ENCODE data around the gene FURIN. TPM values are rescaled to one million over a fixed set of nuclear protein-coding genes. Genes with fewer than 3 reads are reported as not detected.
A peak's percentile ranks its signal among the peaks of the same experiment; 100 is the strongest.

FURIN gene
- total and polyA plus RNA-seq, 4 donors, result 57.1 to 159 (median 92.1) TPM

- no peak overlapping the region for H3K4me3 ChIP-seq
- ATAC-seq (ENCODE audit: insufficient read depth, low FRiP score) (no peak), DNase-seq (no peak)
- no peak for TF ChIP-seq CTCF (IDR thresholded peaks at IDR 0.05; ENCODE audit: control extremely low read depth, extremely low read depth)
- H3K9ac ChIP-seq (ENCODE audit: insufficient read depth in 1 of 2, low read length in 2 of 2), result peak overlapping the region in 1 of 2 donors; percentile 45
- 29 to 51% methylated on average over 5 of the region's 5 CpGs for WGBS, 2 donors
- no peak overlapping the region for H3K27ac ChIP-seq (ENCODE audit: low read depth in 1 of 2, low read length in 1 of 2)
- H3K36me3 ChIP-seq (ENCODE audit: control insufficient read depth in 4 of 4, insufficient read depth in 4 of 4, low read length in 4 of 4), result peaks cover 5 to 42% (median 11%) of the 10 kb centered on the region in 4 donors
- H3K4me1 ChIP-seq (ENCODE audit: control insufficient read depth in 5 of 5, insufficient read depth in 5 of 5, low read length in 5 of 5), result peaks cover 0 to 34% (median 11%) of the 10 kb centered on the region in 5 donors
- no peaks in the 10 kb centered on the region for H3K27me3 ChIP-seq (ENCODE audit: control insufficient read depth in 3 of 3, insufficient read depth in 3 of 3, low read length in 2 of 3)
- no peaks in the 10 kb centered on the region for H3K9me3 ChIP-seq (ENCODE audit: control insufficient read depth in 4 of 4, insufficient read depth in 3 of 4, low read length in 3 of 4)
Measured at GRCh38 chr15:90886291-90886614, 17.9 kb downstream of the FURIN start.

DNA sequence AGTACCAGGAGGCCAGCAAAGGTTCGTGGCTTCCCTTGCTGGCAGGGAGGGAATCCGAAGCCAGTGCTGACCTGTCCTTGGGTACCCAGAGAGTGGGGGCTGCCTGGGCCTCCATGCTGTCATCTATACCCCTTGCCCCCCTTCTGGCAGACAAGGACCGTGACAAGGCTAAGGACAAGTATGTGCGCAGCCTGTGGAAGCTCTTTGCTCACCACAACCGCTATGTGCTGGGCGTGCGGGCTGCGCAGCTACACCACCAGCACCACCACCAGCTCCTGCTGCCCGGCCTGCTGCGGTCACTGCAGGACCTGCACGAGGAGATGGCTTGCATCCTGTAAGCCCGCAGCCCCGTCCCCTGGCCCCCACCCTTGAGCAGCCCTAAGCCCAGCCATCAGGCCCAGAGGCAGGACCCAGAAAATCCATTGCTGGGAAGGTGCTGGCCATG lies 18.7 kb downstream of the FURIN start:
- DNase-seq, result no peak

GRCh38 chr15:90889313-90889730 lies 20.9 kb downstream of the FURIN start:
- no peak for ATAC-seq (ENCODE audit: insufficient read depth, low FRiP score)
- H3K36me3 ChIP-seq (ENCODE audit: control insufficient read depth in 4 of 4, insufficient read depth in 4 of 4, low read length in 4 of 4), result peaks cover 0 to 57% (median 21%) of the 10 kb centered on the region in 4 donors
- H3K27ac ChIP-seq (ENCODE audit: low read depth in 1 of 2, low read length in 1 of 2), result no peak overlapping the region
- no peak overlapping the region for H3K9ac ChIP-seq (ENCODE audit: insufficient read depth in 1 of 2, low read length in 2 of 2)
- no peak for TF ChIP-seq CTCF (IDR thresholded peaks at IDR 0.05; ENCODE audit: control extremely low read depth, extremely low read depth)
- H3K4me1 ChIP-seq (ENCODE audit: control insufficient read depth in 5 of 5, insufficient read depth in 5 of 5, low read length in 5 of 5), result peaks cover 0 to 19% (median 8%) of the 10 kb centered on the region in 5 donors
- 85 to 86% methylated on average over 18 of the region's 18 CpGs for WGBS, 2 donors
- H3K27me3 ChIP-seq (ENCODE audit: control insufficient read depth in 3 of 3, insufficient read depth in 3 of 3, low read length in 2 of 3), result no peaks in the 10 kb centered on the region
- no peaks in the 10 kb centered on the region for H3K9me3 ChIP-seq (ENCODE audit: control insufficient read depth in 4 of 4, insufficient read depth in 3 of 4, low read length in 3 of 4)
- no peak for DNase-seq
- no peak overlapping the region for H3K4me3 ChIP-seq

More for the DNA sequence above, 18.7 kb downstream of the FURIN start:
- no peaks in the 10 kb centered on the region for H3K9me3 ChIP-seq (ENCODE audit: control insufficient read depth in 4 of 4, insufficient read depth in 3 of 4, low read length in 3 of 4)
- 89 to 94% methylated on average over 13 of the region's 13 CpGs for WGBS, 2 donors
- no peak overlapping the region for H3K9ac ChIP-seq (ENCODE audit: insufficient read depth in 1 of 2, low read length in 2 of 2)
- H3K4me3 ChIP-seq, result no peak overlapping the region
- H3K27ac ChIP-seq (ENCODE audit: low read depth in 1 of 2, low read length in 1 of 2), result no peak overlapping the region
- peaks cover 0 to 34% (median 11%) of the 10 kb centered on the region in 5 donors for H3K4me1 ChIP-seq (ENCODE audit: control insufficient read depth in 5 of 5, insufficient read depth in 5 of 5, low read length in 5 of 5)
- H3K36me3 ChIP-seq (ENCODE audit: control insufficient read depth in 4 of 4, insufficient read depth in 4 of 4, low read length in 4 of 4), result peaks cover 2 to 42% (median 14%) of the 10 kb centered on the region in 4 donors
- no peak for ATAC-seq (ENCODE audit: insufficient read depth, low FRiP score)
- no peak for TF ChIP-seq CTCF (IDR thresholded peaks at IDR 0.05; ENCODE audit: control extremely low read depth, extremely low read depth)
- no peaks in the 10 kb centered on the region for H3K27me3 ChIP-seq (ENCODE audit: control insufficient read depth in 3 of 3, insufficient read depth in 3 of 3, low read length in 2 of 3)

All from lung (tissue), 12 donors.